HG02870 (cell line): ENCODE results near the gene PREPL.
"Not testable (repeated sequence)": the region's sequence is repeated elsewhere in the genome, so short reads cannot be mapped to it uniquely, and the experiment has no call there.

Source experiments
- ATAC-seq: cut with Tn5 transposase; IDR thresholded peaks from one replicate; pipeline ENCODE4 v1.9.1; 2021; ENCODE audit warnings: mild to moderate bottlenecking, moderate library complexity; ENCODE audit not compliant: unreplicated experiment

The PREPL gene

GRCh38 chr2:44349506-44349905 lies 11.8 kb downstream of the PREPL start:
- no peak for ATAC-seq

GRCh38 chr2:44348400-44348799 lies 12.9 kb downstream of the PREPL start:
- ATAC-seq, result no peak

GRCh38 chr2:44347526-44347925 lies 13.8 kb downstream of the PREPL start:
- ATAC-seq, result no peak

- no peak for ATAC-seq
Observed at GRCh38 chr2:44342854-44343253, 18.4 kb downstream of the PREPL start.

GRCh38 chr2:44335806-44336538 lies 25.3 kb downstream of the PREPL start:
- ATAC-seq, result no peak

GRCh38 chr2:44333994-44334393 lies 27.3 kb downstream of the PREPL start:
- ATAC-seq, result no peak

- no peak for ATAC-seq
Observed at GRCh38 chr2:44330801-44331200, 30.5 kb downstream of the PREPL start.

- ATAC-seq, result no peak
Observed at GRCh38 chr2:44329343-44329742, 32.0 kb downstream of the PREPL start.

- no peak for ATAC-seq
Observed at GRCh38 chr2:44328750-44329149, 32.5 kb downstream of the PREPL start.

- ATAC-seq, result no peak
Observed at GRCh38 chr2:44326548-44327264, 34.6 kb downstream of the PREPL start.

GRCh38 chr2:44325897-44326296 lies 35.4 kb downstream of the PREPL start:
- ATAC-seq, result no peak

- no peak for ATAC-seq
Observed at GRCh38 chr2:44324971-44325426, 36.3 kb downstream of the PREPL start.

GRCh38 chr2:44321360-44321759 lies 39.9 kb downstream of the PREPL start:
- ATAC-seq, result no peak

GRCh38 chr2:44320832-44321231 lies 40.5 kb downstream of the PREPL start:
- ATAC-seq, result no peak

- no peak for ATAC-seq
Observed at GRCh38 chr2:44315945-44316344, 45.3 kb downstream of the PREPL start.

GRCh38 chr2:44314362-44314761 lies 46.9 kb downstream of the PREPL start:
- ATAC-seq, result no peak

GRCh38 chr2:44310287-44310686 lies 51.0 kb downstream of the PREPL start:
- ATAC-seq, result no peak

- no peak for ATAC-seq
Observed at GRCh38 chr2:44305882-44306281, 55.4 kb downstream of the PREPL start.

- ATAC-seq, result no peak
Observed at GRCh38 chr2:44304258-44304657, 57.0 kb downstream of the PREPL start.

- not testable (repeated sequence) for ATAC-seq
Observed at GRCh38 chr2:44303766-44304165, 57.5 kb downstream of the PREPL start.

GRCh38 chr2:44301111-44301510 lies 60.2 kb downstream of the PREPL start:
- ATAC-seq, result no peak

GRCh38 chr2:44299635-44300034 lies 61.7 kb downstream of the PREPL start:
- ATAC-seq, result no peak
